ENCODE measurements around the gene AGRP.

The AGRP gene

DNA sequence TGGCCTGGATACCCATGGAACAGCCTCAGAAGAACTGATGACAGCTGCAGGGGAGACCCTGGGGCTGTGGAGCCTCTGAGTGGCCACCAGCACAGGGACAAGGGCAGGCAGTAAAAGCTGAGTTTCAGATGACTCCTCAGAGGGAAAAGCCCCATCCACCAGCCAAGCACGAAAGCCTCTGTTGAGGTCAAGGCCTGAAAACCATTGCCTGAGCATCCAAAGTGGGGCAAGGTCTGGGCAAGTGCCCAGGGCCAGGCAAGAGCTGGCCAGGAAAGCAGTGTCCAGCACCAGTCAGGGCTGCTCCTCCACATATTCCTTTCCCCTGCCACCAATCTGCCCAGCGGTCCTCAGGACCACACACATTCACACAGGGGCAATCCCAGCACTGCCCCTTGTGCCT, 18.8 kb downstream of the AGRP start:
- in situ Hi-C loops (cut with HindIII; ENCODE audit: low sequenced_read_pairs): no loop called here

DNA sequence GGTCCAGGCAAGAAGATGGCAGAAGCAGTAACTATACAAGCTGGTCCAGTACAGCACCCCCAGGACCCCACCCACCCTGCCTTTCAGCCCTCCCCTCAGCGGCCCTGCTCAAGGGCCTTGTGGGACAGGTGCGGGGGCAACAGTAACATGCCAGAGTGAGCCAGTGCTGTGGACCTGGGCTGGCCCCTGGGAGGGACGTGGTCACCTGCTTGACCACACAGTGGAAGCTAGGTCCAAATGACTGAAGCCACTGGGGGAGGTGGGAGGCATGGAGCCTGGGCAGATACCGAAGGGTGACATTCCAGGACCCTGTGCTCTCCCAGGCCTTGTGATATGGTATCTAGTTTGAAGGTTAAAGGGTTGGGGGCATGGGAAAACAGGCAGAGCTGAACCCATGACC, 19.7 kb downstream of the AGRP start:
- in situ Hi-C loops (cut with HindIII; ENCODE audit: low sequenced_read_pairs): no loop called here

DNA sequence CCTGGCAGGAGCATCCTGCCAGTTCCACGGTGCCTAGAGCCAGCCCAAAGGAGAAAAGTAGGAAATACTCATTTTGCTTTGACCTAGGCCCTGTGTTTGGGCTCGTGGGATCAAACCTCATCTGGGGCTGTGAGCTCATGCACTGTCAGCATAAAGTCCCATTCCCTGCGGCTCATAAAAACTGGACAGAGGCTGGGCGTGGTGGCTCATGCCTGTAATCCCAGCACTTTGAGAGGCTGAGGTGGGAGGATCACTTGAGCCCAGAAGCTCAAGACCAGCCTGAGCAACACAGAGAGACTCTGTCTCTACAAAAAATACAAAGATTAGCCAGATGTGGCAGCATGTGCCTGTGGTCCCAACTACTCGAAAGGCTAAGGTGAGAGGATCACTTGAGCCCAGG, 20.3 kb downstream of the AGRP start:
- in situ Hi-C loops (cut with HindIII; ENCODE audit: low sequenced_read_pairs): no loop called here

DNA sequence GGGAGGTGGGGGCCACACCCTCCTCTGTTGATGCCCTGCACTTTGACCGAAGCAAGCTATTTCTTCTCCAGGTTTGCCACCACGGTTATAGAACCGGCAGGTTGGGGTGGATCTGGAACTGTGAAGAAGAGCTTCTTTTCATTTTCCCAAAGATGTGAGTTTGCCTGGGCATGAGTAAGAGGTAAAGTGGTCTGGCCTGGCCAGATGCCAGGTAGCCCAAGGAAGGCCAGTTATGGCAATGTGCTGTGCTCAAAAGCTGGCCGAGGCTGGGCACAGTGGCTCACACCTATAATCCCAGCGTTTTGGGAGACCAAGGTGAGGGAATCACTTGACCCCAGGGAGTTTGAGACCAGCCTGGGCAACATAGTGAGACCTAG, 21.1 kb downstream of the AGRP start:
- in situ Hi-C loops (cut with HindIII; ENCODE audit: low sequenced_read_pairs): no loop called here

DNA sequence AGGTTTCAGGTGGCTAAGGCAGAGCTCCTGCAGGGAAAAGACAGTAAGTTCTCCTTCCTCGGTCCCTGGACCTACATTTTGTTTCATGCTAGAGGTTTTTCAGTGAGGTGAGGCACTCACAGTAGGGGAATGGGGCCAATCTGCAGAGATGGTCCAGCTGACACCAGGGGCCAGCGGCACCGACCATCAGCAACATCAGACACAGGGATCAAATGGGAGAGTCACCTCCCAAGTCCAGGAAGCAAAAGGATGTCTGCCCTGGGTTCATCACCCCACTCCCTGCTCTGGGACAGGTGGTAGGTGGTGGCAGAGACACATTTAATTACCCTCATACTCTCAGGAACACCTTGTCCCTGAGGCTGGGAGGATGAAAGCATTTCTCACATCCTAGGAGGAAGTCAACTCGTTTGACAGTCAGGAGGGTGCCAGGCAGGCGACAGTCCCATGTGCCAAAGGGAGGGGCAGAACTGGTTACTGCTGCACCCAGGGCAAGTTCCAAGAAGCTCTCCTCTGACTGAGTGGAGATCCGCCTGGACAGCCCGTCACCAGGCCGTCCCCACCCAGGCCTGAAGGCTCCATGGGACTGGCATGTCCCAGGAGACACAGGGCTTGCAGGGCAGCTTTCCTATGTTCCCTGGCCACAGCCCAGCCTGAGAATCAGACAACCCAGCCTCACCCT, 21.6 kb downstream of the AGRP start:
- in situ Hi-C loops (cut with HindIII; ENCODE audit: low sequenced_read_pairs): no loop called here

DNA sequence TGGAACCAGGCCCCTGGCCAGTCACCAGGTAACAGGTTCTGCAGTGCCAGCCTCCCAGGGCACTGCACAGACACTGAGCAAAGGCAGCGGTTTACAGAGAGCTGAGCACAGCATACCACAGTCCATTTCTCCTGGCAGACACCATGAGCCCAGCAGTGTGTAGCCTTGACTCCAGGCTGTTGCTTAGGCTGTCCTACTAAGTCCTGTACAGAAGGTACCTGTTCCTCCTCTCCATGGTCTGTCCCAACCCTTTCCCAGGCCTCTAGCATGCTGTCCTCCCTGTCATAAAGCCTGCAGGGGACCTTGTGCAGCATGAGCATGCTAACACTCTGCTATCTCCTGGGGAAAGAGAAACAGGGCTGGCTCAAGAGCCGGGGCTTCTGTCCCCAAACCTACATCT, 22.4 kb downstream of the AGRP start:
- in situ Hi-C loops (cut with HindIII; ENCODE audit: low sequenced_read_pairs): no loop called here

DNA sequence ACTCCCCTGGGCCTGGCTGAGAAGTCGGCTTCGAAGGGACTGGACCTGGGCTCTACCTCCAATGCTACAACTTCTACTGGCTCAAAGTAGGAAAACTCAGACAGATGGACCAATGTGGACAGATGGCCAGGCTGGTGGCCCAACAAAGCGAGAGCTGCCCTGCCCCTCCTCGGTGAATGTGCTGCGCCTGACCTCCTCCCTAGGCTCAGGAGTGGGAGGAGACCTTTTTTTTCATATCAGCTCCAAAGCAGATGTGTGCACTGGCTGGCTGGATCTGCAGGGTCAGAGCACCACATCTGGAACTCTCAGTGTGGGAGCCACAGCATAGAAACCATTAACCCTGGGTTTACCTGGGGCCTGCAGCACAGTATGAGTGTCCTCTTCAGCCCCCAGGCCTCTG, 23.2 kb downstream of the AGRP start:
- in situ Hi-C loops (cut with HindIII; ENCODE audit: low sequenced_read_pairs): no loop called here

DNA sequence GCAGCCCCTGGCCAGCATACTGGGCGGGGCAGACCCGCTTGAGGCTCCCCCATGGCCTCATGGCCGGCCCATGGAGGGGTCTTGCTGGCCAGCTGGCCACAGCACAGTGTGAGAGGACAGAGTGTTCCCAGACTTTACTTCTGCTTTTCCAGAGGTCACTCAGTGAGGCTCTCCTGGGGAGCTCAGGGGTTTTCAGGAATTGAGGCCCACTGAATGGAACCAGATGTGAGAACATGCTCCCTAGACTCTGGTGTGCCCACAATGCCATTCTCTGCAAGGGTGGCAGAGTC, 23.5 kb downstream of the AGRP start:
- in situ Hi-C loops (cut with HindIII; ENCODE audit: low sequenced_read_pairs): no loop called here

DNA sequence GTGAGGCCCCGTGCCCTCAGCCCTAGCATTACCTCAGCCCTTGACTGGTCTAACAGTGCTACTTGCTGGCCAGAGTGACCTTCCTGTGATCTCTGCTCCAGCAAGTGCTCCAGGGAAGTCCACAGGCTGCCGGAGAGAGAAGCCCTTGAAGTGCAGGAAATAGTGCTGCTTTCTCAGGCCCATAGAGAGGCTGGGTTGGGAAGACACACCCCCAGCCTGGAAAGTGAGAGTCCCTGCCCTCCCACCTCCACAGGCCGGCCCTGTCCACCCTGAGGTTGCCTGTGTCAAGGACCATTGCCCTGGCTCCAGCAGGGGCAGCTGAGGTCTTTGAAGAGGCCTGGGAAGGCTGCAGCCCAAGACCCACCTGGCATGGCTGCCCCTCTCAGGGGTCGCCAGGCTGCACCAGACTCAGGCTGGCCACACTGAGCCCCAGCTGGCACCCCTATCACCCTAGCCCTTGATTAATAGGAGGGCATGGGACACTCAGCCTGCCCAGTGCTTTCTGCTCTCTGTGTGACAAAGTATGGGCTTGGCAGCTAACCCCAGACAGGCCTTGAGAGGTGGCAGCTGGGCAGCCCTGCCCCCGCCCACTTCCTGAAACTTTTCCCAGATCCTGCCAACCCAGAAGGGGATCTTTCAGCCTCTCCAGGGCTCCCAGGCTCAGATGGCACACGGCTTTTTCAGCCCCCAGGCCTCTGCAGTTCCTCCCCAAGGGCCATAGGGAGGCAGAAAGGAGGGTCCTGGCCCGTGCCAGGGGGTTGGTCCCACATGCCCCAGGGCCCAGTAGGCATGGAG, 24.1 kb downstream of the AGRP start:
- in situ Hi-C loops (cut with HindIII; ENCODE audit: low sequenced_read_pairs): no loop called here

DNA sequence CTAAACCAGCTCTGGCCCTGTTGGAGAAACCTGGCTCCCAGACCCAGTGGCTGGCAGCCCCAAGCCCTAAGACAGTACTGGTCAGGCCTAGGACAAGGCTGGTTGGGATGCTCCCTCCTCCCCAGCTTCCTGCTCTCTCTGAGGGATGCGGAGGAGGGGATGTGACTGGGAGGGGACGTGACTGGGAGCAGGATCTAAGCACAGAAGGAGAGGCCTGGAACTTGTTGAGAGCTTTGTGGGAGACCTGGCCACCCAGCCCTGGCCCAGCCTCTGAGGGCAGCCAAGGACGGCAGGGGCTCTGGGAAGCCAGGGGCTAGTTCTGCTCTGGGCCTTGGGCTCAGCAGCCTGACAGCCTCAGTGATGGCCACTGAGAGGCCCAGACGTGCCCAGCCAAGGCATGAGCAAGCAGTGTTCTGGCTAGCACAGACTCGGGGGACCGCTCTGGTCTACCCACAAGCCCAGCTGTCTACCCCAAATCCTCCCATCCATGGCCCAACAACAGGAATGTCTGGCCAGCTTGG, 25.2 kb downstream of the AGRP start:
- in situ Hi-C loops (cut with HindIII; ENCODE audit: low sequenced_read_pairs): no loop called here

DNA sequence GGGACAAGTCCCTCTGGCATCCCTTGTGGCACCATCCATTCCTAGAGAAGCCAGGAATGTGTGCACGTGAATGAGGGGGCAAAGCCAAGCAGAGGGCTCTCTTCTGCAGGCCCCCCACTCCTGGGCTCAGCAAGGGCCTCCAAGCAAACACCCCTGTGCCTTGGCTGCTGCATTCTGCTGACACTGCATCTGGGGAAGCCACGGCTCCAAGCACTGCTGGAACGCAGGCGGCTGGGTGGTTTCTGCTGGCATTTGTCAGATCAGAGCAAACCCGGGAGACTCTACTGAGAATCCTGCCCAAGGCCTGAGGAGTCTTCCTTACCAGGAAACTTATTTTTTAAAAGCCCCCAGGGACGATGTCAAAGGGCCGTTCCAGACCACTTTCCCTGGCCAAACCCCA, 25.7 kb downstream of the AGRP start:
- in situ Hi-C loops (cut with HindIII; ENCODE audit: low sequenced_read_pairs): no loop called here

DNA sequence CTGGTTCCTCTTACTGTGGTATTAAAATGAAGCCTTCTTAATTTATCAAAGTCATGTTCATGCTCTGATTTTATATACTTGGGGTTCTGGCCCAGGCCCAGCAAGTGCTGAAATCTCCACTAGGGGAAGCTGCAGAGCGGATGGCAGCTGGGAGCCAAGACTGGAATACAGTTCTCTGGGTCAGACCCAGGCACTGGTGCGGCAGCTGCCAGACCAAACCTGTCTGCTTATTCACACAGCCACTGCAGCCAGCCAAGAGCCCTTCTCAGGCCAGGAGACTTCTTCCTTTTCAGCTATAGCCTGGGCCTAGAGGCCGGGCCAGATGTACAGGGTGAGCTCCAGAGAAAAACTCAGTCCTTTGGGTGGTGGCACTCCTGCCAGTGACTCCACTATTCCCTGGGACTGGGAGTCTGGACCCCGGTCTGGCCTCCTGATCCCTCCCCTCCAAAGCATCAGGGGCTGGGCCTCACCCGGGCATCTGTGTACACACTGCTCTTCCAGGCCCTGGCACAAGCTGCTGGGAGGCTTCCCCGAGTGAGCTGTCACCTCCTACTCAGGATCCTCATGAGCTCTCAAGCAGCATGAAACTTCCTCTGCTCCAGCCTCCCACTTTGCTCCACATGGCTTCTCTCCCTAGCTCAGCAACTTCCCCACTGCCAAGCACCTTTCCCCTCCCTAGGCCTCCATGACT, 26.8 kb downstream of the AGRP start:
- in situ Hi-C loops (cut with HindIII; ENCODE audit: low sequenced_read_pairs): no loop called here

DNA sequence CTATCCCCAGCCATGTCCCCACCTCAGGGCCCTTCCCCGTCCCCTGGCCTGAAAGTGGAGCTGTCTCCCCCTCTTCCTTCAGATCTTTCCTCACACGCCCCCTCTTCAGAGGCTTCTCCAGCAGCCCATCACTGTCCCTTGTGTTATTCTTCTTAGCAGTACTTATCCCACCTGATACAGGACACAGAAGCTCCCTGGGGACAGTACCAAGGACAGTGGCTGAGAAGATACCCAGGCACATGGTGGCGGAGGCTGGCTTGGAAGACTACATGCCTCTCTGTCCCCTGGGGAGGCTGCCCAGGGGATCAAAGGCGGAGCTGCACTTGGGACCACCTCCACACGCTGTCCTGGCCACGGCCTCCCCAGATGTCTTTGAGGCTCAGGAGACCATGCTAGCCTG, 28.5 kb downstream of the AGRP start:
- in situ Hi-C loops (cut with HindIII; ENCODE audit: low sequenced_read_pairs): no loop called here

DNA sequence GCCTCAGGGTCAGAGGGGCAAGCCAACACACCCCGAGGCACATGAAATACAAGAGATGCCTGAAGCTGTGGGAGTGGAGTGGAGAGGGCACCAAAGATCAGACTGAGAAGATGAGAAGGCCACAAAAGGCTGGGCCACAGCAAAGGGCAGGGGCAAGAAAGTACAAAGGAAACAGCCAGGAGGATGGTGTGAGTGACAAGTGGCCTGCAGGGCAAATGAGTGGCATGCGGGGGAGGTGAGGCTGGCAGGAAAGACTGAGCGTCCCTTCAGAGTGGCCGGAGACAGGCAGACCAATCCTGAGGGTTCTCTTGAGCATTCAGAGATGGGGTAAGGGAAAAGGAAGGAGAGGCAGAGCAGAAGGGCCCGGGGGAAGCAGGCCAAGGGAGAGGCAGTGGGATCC, 29.2 kb downstream of the AGRP start:
- in situ Hi-C loops (cut with HindIII; ENCODE audit: low sequenced_read_pairs): no loop called here

DNA sequence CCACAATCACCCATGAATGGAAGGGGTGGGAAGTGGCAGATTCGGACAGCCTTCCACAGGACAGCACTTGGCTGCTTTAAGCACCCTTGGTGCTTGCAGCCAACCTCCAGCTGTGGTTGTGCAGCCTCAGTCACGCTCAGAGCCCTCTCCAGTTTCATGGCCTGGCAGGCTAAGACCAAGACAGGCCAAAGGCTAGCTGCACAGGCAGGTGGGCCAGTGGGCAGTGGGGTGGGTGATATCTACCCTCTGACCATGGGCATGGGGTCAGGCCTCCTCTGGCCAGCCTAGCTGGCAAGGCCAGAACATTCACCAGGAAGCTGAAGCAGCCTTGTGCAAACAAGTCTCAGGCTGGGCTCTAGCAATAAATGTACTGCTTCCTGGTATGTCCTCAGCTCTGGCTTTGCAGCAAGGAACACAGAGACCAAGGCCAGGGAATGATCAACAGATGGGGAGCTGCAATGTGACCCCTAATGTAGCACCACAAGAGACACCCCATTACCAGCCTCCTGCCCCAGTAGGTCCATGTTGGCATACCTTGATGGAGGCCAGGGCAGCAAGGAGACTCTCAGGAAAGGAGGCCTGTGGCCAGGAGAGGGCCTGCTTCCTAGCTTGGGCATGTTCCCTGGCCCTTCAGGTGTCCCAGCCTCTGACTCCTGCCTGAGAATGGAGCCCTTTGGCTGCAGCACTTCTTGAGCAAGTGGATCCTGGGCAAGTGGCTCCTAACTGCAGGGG, 31.5 kb downstream of the AGRP start:
- in situ Hi-C loops (cut with HindIII; ENCODE audit: low sequenced_read_pairs): no loop called here

DNA sequence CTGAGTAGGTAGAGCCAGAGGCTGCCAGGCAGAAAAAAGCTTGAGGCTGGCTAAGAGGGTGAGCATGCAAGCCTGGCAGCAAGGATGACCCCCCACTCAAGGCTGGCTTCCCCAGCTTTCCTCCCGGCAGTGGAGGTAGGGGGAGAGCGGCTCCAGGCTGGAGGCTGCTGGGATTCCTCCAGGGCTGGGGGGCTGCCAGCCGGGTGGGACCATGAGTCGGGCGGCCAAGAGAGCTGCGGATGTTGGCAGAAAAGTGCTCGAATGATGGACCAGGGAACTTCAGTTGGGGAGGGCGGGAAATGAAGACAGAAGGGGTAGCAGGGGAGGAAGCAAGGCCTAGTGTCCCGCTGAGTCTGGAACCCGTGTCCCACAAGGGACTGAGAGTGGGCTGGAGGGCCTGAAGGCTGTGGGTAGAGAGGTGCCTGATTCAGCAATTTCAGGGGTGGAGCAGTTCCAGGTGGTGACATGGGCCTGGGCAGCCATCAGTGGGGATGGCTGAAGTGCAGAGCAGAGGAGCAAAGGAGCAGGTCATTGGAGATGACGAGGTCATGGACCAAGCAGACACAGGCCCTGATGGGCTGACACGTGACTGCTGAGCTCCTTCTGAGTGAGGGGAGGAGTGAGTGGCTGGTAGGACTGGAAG, 32.2 kb downstream of the AGRP start:
- in situ Hi-C loops (cut with HindIII; ENCODE audit: low sequenced_read_pairs): no loop called here

DNA sequence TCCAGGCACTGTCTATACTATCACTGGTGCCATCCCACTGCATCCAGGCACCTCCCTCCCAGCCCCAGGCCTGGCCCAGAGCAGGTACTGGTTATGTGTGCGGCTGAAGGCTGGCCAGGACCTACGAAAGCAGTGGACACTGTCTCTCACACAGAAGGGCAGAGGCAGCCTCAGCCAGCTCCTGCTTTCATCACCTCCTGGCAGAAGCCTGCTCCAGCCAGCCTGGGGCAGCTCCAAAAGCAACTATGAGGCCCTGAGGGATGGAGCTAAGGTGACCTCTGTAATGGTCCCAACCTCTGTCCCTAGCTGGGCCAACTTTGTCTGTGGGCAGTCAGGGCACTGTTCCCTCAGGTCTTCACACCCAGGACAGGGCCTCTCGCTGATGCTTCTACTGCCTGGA, 33.6 kb downstream of the AGRP start:
- in situ Hi-C loops (cut with HindIII; ENCODE audit: low sequenced_read_pairs): loop anchor here (5.0 kb wide), 2 partner anchors 42 to 97 kb away; no protein-coding TSS in a partner anchor

DNA sequence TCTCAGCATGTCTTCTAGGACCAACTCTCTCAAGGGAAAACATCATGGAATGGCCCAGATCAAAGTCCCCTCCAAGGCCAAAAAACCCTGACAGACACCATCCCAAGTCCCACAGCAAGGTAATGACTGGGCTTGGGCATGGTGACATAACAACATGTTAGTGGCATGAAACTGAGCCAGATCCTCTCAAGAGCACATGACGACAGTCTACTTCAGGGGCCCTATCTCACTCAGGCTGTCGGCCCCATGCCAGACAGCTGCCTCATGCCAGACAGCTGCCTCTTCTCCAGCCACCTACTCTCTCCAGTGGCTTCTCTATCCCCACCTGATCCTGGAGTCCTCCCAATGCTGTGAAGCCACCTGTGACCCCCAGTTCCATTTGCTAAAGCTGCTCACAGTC, 34.0 kb downstream of the AGRP start:
- in situ Hi-C loops (cut with HindIII; ENCODE audit: low sequenced_read_pairs): loop anchor here (5.0 kb wide), 2 partner anchors 42 to 97 kb away; no protein-coding TSS in a partner anchor

DNA sequence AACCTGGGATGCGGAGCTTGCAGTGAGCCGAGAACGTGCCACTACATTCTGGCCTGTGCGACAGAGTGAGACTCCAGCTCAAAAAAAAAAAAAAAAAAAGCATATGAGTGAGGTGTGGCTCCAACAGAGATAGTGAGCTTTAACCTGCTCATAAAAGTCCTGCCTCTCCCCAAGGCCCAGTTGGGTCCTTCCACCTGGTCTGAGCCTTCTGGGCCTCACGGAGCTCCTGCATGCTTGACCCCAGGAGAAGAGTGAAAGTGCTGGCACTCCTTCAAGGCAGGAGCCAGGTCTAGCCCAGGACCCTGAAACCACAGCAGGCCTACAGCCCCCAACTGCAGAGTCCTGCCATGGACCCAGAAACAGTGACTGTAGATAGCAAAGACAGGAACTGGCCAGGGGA, 34.8 kb downstream of the AGRP start:
- in situ Hi-C loops (cut with HindIII; ENCODE audit: low sequenced_read_pairs): loop anchor here (5.0 kb wide), 2 partner anchors 41 to 96 kb away; no protein-coding TSS in a partner anchor

DNA sequence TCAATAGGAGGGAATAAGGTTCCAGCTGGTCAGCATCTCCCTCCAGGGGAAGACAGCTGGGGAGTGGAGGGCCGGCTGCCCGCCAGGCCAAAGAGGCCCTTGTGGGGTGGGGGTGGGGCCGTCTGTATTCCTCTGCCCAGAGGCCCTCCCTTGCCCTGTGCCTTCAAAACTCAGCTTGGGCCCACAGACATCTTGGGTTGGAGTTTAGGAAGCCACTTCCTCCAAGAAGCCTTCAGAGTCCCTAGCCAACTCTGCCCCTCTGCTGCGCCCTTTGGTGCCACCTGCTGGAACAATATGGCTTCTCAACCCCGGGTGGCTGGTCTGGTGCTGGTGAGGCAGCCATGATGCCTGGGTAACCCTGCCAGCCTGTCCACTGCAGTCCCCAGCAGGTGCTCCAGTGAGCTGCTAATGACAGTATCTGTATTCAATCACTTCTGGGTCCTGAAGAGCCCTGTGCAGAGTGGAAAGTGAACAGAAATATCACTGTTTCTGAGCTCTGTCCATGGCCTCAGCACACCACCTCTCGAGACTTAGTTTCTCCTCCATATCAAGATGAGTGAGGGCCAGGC, 35.8 kb downstream of the AGRP start:
- in situ Hi-C loops (cut with HindIII; ENCODE audit: low sequenced_read_pairs): loop anchor here (5.0 kb wide), 2 partner anchors 40 to 95 kb away; no protein-coding TSS in a partner anchor
